ENCODE data around the gene SND1. TPM values are rescaled to one million over a fixed set of nuclear protein-coding genes. Genes with fewer than 3 reads are reported as not detected.

SND1 gene
- total RNA-seq, 1 experiment from 2014 or later = 139 TPM

DNA sequence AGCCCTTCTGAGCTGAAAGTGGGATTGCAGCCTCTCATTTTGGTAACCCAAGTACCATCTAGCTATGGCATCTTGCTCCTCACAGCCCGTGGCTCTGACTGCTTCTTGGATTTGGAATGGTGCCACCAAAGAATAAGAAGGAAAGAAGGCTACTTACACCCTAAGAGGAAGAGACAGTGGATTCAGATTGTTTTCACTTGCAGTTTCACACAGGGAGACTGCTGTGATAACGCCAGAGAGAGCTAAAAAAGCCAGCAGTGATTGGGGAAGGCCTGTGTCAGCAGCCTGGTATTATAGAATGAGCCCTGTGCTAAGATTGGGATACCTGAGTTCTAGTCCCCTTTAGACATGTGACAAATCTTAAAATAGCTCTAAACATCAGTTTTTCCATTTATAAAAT is 382.8 kb downstream of the SND1 start:
- Histone ChIP-seq H4K20me1 (ENCODE audit: low read length) (no peaks in the 10 kb centered on the region), H3K4me2 (ENCODE audit: low read length) (no peak overlapping the region), H3K4me1 (ENCODE audit: insufficient read depth, low read length) (no peaks in the 10 kb centered on the region), H2AFZ (ENCODE audit: low read length) (no peak overlapping the region), H3K9me3 (ENCODE audit: low read length) (no peaks in the 10 kb centered on the region), H3K36me3 (ENCODE audit: low read depth, low read length) (no peaks in the 10 kb centered on the region), H3K4me3 (ENCODE audit: low read length) (no peak overlapping the region), H3K27me3 (ENCODE audit: low read length) (no peaks in the 10 kb centered on the region), H3K27ac (ENCODE audit: low read length) (no peak overlapping the region), H3F3A (ENCODE audit: low read length, unreplicated experiment) (no peaks in the 10 kb centered on the region), H3K9me2 (replicated peaks; ENCODE audit: low read length) (no peaks in the 10 kb centered on the region), H3K9ac (ENCODE audit: low read length) (no peak overlapping the region), H3K79me2 (ENCODE audit: low read length) (no peaks in the 10 kb centered on the region)
- TF ChIP-seq, protein P1, sequence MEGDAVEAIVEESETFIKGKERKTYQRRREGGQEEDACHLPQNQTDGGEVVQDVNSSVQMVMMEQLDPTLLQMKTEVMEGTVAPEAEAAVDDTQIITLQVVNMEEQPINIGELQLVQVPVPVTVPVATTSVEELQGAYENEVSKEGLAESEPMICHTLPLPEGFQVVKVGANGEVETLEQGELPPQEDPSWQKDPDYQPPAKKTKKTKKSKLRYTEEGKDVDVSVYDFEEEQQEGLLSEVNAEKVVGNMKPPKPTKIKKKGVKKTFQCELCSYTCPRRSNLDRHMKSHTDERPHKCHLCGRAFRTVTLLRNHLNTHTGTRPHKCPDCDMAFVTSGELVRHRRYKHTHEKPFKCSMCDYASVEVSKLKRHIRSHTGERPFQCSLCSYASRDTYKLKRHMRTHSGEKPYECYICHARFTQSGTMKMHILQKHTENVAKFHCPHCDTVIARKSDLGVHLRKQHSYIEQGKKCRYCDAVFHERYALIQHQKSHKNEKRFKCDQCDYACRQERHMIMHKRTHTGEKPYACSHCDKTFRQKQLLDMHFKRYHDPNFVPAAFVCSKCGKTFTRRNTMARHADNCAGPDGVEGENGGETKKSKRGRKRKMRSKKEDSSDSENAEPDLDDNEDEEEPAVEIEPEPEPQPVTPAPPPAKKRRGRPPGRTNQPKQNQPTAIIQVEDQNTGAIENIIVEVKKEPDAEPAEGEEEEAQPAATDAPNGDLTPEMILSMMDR (conservative IDR thresholded peaks at IDR 0.05; ENCODE audit: low read depth, low read length) = no peak
- TF ChIP-seq EZH2phosphoT487 (IDR thresholded peaks at IDR 0.05; ENCODE audit: borderline replicate concordance, low read length) (no peak), EZH2 (IDR thresholded peaks at IDR 0.05; ENCODE audit: low read length, unreplicated experiment) (no peak)
- no peak for DNase-seq
- ChIA-PET POLR2A (ENCODE audit: unreplicated experiment) (no interaction called here), CTCF (interaction anchor here (0.5 to 0.6 kb wide), 2 partner anchors 180 to 427 kb away, joined by 3 read pairs; no protein-coding TSS in a partner anchor)
- intact Hi-C loops (cut with micrococcal nuclease) = no loop called here
- ATAC-seq = no peak
- no TSS peak for BruUV-seq (replicated peaks)

DNA sequence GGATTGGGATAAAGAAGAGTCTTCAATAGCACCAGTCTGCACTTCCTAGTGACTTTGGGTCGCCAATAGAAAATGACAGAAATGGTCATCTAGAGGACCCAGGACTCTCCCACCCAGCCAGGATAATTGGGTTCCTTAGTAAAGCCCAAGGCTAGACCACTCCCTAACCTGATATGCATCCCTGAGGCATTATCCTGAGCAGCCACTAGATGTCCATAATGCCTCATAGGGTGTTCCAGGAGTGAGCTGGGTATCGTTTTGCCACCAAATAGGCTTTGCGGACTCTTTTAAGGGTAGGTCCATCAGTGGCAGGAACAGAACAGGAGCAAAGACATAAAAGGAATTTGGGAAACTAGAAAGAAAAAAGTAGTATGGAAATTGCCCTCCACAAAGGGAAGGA is 383.7 kb downstream of the SND1 start:
- BruUV-seq (replicated peaks) = no TSS peak
- Histone ChIP-seq H3K27ac (ENCODE audit: low read length) (no peak overlapping the region), H3K9me3 (ENCODE audit: low read length) (no peaks in the 10 kb centered on the region), H3K36me3 (ENCODE audit: low read depth, low read length) (no peaks in the 10 kb centered on the region), H2AFZ (ENCODE audit: low read length) (no peak overlapping the region), H4K20me1 (ENCODE audit: low read length) (0 out of 2 replicates have a peak, but pooled peaks cover under 1% of the 10 kb centered on the region), H3K9me2 (replicated peaks; ENCODE audit: low read length) (no peaks in the 10 kb centered on the region), H3K4me3 (ENCODE audit: low read length) (no peak overlapping the region), H3F3A (ENCODE audit: low read length, unreplicated experiment) (no peaks in the 10 kb centered on the region), H3K79me2 (ENCODE audit: low read length) (no peaks in the 10 kb centered on the region), H3K27me3 (ENCODE audit: low read length) (no peaks in the 10 kb centered on the region), H3K4me2 (ENCODE audit: low read length) (no peak overlapping the region), H3K4me1 (ENCODE audit: insufficient read depth, low read length) (peaks cover 3% of the 10 kb centered on the region), H3K9ac (ENCODE audit: low read length) (no peak overlapping the region)
- ATAC-seq (peak; percentile 67), DNase-seq (peak; percentile 45)
- TF ChIP-seq, protein P1 (conservative IDR thresholded peaks at IDR 0.05; ENCODE audit: low read depth, low read length) = peak; percentile 68; the same call in 1 of the 2 replicates
- TF ChIP-seq EZH2 (IDR thresholded peaks at IDR 0.05; ENCODE audit: low read length, unreplicated experiment) = no peak
- POLR2A ChIA-PET (ENCODE audit: unreplicated experiment) = no interaction called here
- CTCF ChIA-PET = interaction anchor here (2.0 kb wide), 1 partner anchor 174 kb away, joined by 6 read pairs; no protein-coding TSS in a partner anchor
- intact Hi-C loops (cut with micrococcal nuclease) = no loop called here

DNA sequence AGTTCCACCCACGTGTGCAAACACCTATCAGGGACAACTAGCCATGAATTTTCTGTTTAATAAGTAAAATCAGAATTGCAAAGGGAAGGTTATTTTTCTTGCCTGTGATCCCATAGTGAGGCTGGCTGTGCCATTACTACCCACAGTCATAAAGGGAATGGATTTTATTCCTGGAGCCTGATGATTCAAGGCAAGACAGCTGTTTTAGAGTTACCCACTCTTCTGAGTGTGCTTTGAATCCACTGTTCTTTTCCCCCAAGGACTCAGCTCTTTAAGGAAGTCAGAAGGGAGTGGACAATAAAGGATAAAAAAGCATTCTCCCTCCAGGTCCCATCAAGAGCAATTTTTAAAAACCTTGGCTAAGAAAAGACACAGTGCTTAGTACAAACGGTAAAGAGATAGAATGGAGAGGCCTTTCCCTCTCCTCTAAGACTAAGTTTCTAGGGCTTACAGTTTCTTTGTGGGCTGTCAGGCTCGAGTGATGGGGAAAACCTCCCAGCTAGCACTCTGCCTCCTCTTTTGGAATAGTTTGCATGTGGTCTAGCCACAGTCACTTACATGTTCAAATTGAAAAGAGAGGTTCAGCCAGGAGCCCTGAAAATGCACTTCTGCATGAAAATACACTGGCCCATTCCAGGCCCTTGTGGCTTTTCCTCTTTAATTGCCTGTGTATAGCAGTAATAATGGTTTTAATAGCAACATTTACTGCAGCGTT is 384.4 kb downstream of the SND1 start:
- no peak overlapping the region for H3K9ac ChIP-seq (ENCODE audit: low read length)
- no peak overlapping the region for H3K4me3 ChIP-seq (ENCODE audit: low read length)
- ChIA-PET CTCF (interaction anchor here (2.0 kb wide), 1 partner anchor 173 kb away, joined by 6 read pairs; no protein-coding TSS in a partner anchor), POLR2A (ENCODE audit: unreplicated experiment) (no interaction called here)
- no peaks in the 10 kb centered on the region for H3F3A ChIP-seq (ENCODE audit: low read length, unreplicated experiment)
- H3K79me2 ChIP-seq (ENCODE audit: low read length) = no peaks in the 10 kb centered on the region
- H3K36me3 ChIP-seq (ENCODE audit: low read depth, low read length) = no peaks in the 10 kb centered on the region
- no peak for ATAC-seq
- no peak overlapping the region for H2AFZ ChIP-seq (ENCODE audit: low read length)
- no TSS peak for BruUV-seq (replicated peaks)
- H4K20me1 ChIP-seq (ENCODE audit: low read length) = peaks cover 5% of the 10 kb centered on the region; the same call in 1 of the 2 replicates
- no peaks in the 10 kb centered on the region for H3K27me3 ChIP-seq (ENCODE audit: low read length)
- intact Hi-C loops (cut with micrococcal nuclease) = no loop called here
- H3K27ac ChIP-seq (ENCODE audit: low read length) = no peak overlapping the region
- H3K9me3 ChIP-seq (ENCODE audit: low read length) = no peaks in the 10 kb centered on the region
- no peak for TF ChIP-seq EZH2phosphoT487 (IDR thresholded peaks at IDR 0.05; ENCODE audit: borderline replicate concordance, low read length)
- DNase-seq = no peak
- H3K9me2 ChIP-seq (replicated peaks; ENCODE audit: low read length) = no peaks in the 10 kb centered on the region
- H3K4me2 ChIP-seq (ENCODE audit: low read length) = no peak overlapping the region
- H3K4me1 ChIP-seq (ENCODE audit: insufficient read depth, low read length) = peaks cover 10% of the 10 kb centered on the region

Data from PC-3 (cell line).